A673 (cell line): ENCODE measurements around the gene CD37. TPM values are rescaled to one million over a fixed set of nuclear protein-coding genes. Genes with fewer than 3 reads are reported as not detected.

ENCODE experiments used
- BruUV-seq: library from RNA; stranded (reverse); fragments of 400-500 nt; replicated peaks from 2 replicates; lab custom pipeline; 2021; lab: Mats Ljungman, UMichigan
- CTCF ChIA-PET: fragments of 300-600 bp; sonication (Branson Sonifier 250); formaldehyde crosslinking; loops from one replicate; lab custom pipeline; 2022; ENCODE audit warnings: antibody characterized with exemption; lab: Charles Lee
- POLR2A ChIA-PET: fragments of 300-600 bp; sonication (Branson Sonifier 250); formaldehyde crosslinking; loops from one replicate; lab custom pipeline; 2022; ENCODE audit warnings: antibody characterized with exemption; ENCODE audit not compliant: low non-redundant PET; lab: Charles Lee
- DNase-seq: peaks from one replicate; pipeline ENCODE4 v3.0.0-alpha.2; 2015; ENCODE audit warnings: low spot score
- H3K27ac ChIP-seq: fragments of 200-600 bp; sonication (generic); 2 replicates; pipeline ENCODE4 v1.5.1; 2016; ENCODE audit warnings: mixed run types, low read depth, mild to moderate bottlenecking, mixed read lengths, antibody characterized with exemption, low read length; ENCODE audit not compliant: poor library complexity, severe bottlenecking
- H3K27me3 ChIP-seq: fragments of 200-600 bp; sonication (generic); replicated peaks from 2 replicates; pipeline ENCODE4 v1.6.1; 2017; ENCODE audit warnings: mixed run types, low read depth, mild to moderate bottlenecking, mixed read lengths, antibody characterized with exemption, low read length; ENCODE audit not compliant: insufficient read depth, poor library complexity
- H3K36me3 ChIP-seq: fragments of 200-600 bp; sonication (generic); 2 replicates; pipeline ENCODE4 v1.6.1; 2016; ENCODE audit warnings: mixed run types, mild to moderate bottlenecking, mixed read lengths, antibody characterized with exemption, low read length; ENCODE audit not compliant: insufficient read depth, poor library complexity, severe bottlenecking
- H3K4me1 ChIP-seq: fragments of 200-600 bp; sonication (generic); 2 replicates; pipeline ENCODE4 v1.6.1; 2017; ENCODE audit warnings: mixed run types, mild to moderate bottlenecking, mixed read lengths, antibody characterized with exemption, low read length; ENCODE audit not compliant: insufficient read depth, poor library complexity, severe bottlenecking
- H3K4me3 ChIP-seq: fragments of 200-600 bp; sonication (generic); 2 replicates; pipeline ENCODE4 v1.5.1; 2016; ENCODE audit warnings: low read depth, mixed run types, mild to moderate bottlenecking, mixed read lengths, low read length; ENCODE audit not compliant: poor library complexity, severe bottlenecking
- H3K9me3 ChIP-seq: fragments of 200-600 bp; sonication (generic); 2 replicates; pipeline ENCODE4 v1.6.1; 2016; ENCODE audit warnings: mixed run types, low read depth, mild to moderate bottlenecking, mixed read lengths, antibody characterized with exemption, low read length; ENCODE audit not compliant: poor library complexity, severe bottlenecking
- EZH2 ChIP-seq: fragments of 200-600 bp; sonication (generic); IDR thresholded peaks from 2 replicates; pipeline ENCODE4 v1.6.1; 2017; ENCODE audit warnings: borderline replicate concordance, low read depth, mild to moderate bottlenecking, mixed read lengths, antibody characterized with exemption, low read length; ENCODE audit not compliant: poor library complexity, severe bottlenecking
- intact Hi-C: fragments of 100-400 bp; cut with micrococcal nuclease; formaldehyde crosslinking; loops from one replicate; pipeline ENCODE4 v1.10.0; 2022; ENCODE audit not compliant: unreplicated experiment
- total RNA-seq: library from RNA; stranded (reverse); gene quantifications from 2 replicates; pipeline ENCODE4 v1.2.3, GENCODE V29; 2021
- TF ChIP-seq, protein P1 (sequence below): fragments of 300-800, 200-600 bp; sonication (generic); conservative IDR thresholded peaks from 2 replicates; pipeline ENCODE4 v1.5.1; 2017; ENCODE audit warnings: low read depth, mild to moderate bottlenecking, antibody characterized with exemption, low read length, moderate library complexity, mixed read lengths

Gene CD37
- total RNA-seq, 1 experiment from 2014 or later = not detected

GRCh38 chr19:49333811-49334288 lies 1.4 kb upstream of the CD37 start:
- POLR2A ChIA-PET = no interaction called here

GRCh38 chr19:49335784-49336481 lies 727 bp downstream of the CD37 start:
- intact Hi-C loops = no loop called here
- H3K27ac ChIP-seq = no peak overlapping the region
- ChIA-PET CTCF (no interaction called here), POLR2A (no interaction called here)
- H3K4me3 ChIP-seq = no peak overlapping the region
- no peaks in the 10 kb centered on the region for H3K27me3 ChIP-seq
- BruUV-seq = no TSS peak
- TF ChIP-seq, protein P1, sequence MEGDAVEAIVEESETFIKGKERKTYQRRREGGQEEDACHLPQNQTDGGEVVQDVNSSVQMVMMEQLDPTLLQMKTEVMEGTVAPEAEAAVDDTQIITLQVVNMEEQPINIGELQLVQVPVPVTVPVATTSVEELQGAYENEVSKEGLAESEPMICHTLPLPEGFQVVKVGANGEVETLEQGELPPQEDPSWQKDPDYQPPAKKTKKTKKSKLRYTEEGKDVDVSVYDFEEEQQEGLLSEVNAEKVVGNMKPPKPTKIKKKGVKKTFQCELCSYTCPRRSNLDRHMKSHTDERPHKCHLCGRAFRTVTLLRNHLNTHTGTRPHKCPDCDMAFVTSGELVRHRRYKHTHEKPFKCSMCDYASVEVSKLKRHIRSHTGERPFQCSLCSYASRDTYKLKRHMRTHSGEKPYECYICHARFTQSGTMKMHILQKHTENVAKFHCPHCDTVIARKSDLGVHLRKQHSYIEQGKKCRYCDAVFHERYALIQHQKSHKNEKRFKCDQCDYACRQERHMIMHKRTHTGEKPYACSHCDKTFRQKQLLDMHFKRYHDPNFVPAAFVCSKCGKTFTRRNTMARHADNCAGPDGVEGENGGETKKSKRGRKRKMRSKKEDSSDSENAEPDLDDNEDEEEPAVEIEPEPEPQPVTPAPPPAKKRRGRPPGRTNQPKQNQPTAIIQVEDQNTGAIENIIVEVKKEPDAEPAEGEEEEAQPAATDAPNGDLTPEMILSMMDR = no peak
- TF ChIP-seq EZH2 = no peak
- no peaks in the 10 kb centered on the region for H3K9me3 ChIP-seq
- H3K4me1 ChIP-seq = peaks cover 26% of the 10 kb centered on the region
- DNase-seq = no peak
- peaks cover 5% of the 10 kb centered on the region for H3K36me3 ChIP-seq

More at GRCh38 chr19:49333811-49334288, 1.4 kb upstream of the CD37 start:
- Histone ChIP-seq H3K9me3 (no peaks in the 10 kb centered on the region), H3K4me1 (peaks cover 9% of the 10 kb centered on the region), H3K4me3 (no peak overlapping the region), H3K27me3 (no peaks in the 10 kb centered on the region), H3K27ac (no peak overlapping the region), H3K36me3 (no peaks in the 10 kb centered on the region)
- intact Hi-C loops = no loop called here
- no peak for DNase-seq
- TF ChIP-seq, protein P1 = no peak
- no peak for TF ChIP-seq EZH2
- no TSS peak for BruUV-seq
- CTCF ChIA-PET = no interaction called here

DNA sequence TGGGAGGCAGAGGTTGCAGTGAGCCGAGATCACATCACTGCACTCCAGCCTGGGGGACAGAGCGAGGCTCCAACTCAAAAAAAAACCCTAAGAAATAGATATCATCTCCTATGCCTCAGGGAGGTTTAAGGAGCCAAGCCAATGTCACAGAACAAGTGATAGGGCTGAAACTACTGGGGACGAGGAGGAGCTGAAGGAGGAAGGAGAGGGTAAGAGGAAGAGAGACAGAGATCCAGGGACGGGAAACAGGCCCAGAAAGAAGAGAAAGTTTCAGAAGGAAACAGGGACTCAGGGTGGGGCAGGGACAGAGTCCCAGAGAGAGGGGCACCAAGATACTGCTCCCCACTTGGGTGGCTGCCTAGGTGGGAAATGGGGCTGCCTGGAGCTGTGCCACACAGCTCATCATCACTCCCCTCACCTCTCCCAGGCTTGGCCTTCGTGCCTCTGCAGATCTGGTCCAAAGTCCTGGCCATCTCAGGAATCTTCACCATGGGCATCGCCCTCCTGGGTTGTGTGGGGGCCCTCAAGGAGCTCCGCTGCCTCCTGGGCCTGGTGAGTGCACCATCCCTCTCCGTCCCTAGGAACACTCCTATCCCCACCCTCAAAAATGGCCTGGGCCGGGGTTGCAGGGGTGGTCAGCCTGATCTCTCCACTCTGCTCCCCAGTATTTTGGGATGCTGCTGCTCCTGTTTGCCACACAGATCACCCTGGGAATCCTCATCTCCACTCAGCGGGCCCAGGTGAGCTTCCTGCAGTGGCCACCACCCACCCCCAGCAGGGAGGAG lies 1.5 kb downstream of the CD37 start:
- TF ChIP-seq, protein P1 = no peak
- Histone ChIP-seq H3K4me1 (peaks cover 29% of the 10 kb centered on the region), H3K36me3 (peaks cover 12% of the 10 kb centered on the region), H3K9me3 (no peaks in the 10 kb centered on the region), H3K27ac (no peak overlapping the region), H3K27me3 (no peaks in the 10 kb centered on the region), H3K4me3 (no peak overlapping the region)
- CTCF ChIA-PET = no interaction called here
- intact Hi-C loops = no loop called here
- DNase-seq = no peak
- POLR2A ChIA-PET = no interaction called here
- BruUV-seq = no TSS peak
